Measurements from ENCODE around the gene MAN1A1.

MAN1A1 gene

DNA sequence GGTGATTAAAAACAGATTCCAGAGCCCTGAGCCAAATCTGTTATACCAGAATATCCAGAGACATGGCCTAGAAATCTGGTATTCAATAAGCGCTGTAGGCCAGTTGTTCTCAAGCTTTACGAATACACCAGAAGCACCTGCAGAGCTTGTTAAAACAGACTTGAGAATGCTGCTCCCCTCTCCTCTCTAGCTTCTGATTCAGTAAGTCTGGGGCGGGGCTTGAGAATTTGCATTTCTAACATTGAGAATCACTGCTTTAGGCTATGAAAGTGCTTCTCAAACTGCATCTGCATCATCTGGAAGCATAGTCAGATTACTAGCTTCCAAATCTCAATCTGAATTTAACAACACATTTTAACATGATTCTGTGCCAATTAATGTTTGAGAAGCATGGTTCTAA lies 20.5 kb upstream of the MAN1A1 start:
- no peak overlapping the region for H3K4me3 ChIP-seq (ENCODE audit: low read length)
- no peak for DNase-seq (ENCODE audit: low read depth)
- TF ChIP-seq, protein P1, sequence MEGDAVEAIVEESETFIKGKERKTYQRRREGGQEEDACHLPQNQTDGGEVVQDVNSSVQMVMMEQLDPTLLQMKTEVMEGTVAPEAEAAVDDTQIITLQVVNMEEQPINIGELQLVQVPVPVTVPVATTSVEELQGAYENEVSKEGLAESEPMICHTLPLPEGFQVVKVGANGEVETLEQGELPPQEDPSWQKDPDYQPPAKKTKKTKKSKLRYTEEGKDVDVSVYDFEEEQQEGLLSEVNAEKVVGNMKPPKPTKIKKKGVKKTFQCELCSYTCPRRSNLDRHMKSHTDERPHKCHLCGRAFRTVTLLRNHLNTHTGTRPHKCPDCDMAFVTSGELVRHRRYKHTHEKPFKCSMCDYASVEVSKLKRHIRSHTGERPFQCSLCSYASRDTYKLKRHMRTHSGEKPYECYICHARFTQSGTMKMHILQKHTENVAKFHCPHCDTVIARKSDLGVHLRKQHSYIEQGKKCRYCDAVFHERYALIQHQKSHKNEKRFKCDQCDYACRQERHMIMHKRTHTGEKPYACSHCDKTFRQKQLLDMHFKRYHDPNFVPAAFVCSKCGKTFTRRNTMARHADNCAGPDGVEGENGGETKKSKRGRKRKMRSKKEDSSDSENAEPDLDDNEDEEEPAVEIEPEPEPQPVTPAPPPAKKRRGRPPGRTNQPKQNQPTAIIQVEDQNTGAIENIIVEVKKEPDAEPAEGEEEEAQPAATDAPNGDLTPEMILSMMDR (IDR thresholded peaks at IDR 0.05; ENCODE audit: insufficient read depth, low read depth, low read length, missing control alignments) = no peak

DNA sequence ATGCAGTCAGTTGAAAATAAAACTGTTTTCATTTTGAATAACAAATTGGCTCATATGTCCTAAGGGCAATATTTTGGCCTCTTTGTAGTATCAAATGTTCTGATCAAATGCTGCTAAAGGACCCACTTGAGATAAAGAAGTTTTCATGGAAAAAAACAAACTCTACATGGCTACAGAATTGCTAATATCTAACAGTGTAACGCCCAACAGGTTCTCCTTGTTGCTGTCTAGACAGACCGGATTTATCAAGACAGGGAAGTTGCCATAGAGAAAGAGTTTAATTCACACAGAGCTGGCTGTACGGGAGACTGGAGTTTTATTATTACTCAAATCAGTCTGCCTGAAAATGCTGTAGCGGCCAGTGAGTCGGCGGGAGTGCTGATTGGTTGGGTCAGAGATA lies 19.4 kb upstream of the MAN1A1 start:
- H3K4me3 ChIP-seq (ENCODE audit: low read length) = no peak overlapping the region
- peak; percentile 20 for DNase-seq (ENCODE audit: low read depth)
- TF ChIP-seq, protein P1 (IDR thresholded peaks at IDR 0.05; ENCODE audit: insufficient read depth, low read depth, low read length, missing control alignments) = no peak

DNA sequence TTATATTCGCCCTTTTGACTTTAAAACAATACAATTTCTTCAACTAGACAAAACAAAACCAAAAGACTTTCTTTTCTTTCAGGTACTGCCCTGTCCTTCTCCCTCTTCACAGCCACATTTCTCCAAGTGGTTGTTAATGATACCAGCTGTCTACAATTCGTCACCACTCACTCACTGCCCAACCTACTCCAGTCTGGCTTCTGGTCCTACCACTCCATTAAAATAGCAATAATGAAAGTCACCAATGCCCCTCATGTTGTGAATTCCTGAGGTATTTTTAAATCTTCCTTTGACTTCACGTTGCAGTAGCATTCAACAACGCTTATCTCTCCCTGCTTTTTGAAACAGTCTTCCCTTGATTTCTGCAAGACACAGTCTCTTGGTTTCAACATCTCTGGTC lies 11.6 kb upstream of the MAN1A1 start:
- TF ChIP-seq, protein P1 (IDR thresholded peaks at IDR 0.05; ENCODE audit: insufficient read depth, low read depth, low read length, missing control alignments) = no peak
- H3K4me3 ChIP-seq (ENCODE audit: low read length) = no peak overlapping the region
- DNase-seq (ENCODE audit: low read depth) = no peak

DNA sequence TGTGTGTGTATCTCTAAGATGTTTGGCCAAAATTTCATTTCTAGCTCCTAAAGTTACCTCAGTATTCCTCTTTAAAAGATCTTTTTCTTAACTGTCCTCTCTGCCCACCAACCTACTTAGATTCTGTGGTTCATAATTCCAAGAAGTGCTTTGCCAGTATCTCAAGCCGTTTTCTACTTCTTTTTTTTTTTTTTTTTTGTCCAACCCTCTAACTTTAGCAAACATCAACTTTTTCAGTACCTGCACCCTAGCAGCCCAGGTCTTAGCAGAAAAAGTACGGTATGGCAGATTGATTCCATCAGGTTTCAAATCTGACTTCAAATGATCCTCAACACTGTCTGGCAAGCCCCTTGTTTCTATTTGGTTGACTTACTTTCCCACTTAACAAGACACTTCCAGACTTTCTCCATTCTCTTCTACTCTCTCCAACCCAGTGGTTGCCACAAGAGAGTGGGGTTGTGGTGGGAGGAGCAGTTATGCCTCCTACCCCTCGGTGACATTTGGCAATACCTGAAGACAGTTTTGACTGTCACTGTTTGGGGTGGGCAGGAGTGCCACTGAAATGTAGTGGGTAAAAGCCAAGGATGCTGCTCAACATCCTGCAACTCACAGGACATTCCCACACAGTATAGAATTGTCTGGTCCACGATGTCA lies 10.8 kb upstream of the MAN1A1 start:
- H3K4me3 ChIP-seq (ENCODE audit: low read length) = no peak overlapping the region
- no peak for DNase-seq (ENCODE audit: low read depth)
- TF ChIP-seq, protein P1 (IDR thresholded peaks at IDR 0.05; ENCODE audit: insufficient read depth, low read depth, low read length, missing control alignments) = no peak

DNA sequence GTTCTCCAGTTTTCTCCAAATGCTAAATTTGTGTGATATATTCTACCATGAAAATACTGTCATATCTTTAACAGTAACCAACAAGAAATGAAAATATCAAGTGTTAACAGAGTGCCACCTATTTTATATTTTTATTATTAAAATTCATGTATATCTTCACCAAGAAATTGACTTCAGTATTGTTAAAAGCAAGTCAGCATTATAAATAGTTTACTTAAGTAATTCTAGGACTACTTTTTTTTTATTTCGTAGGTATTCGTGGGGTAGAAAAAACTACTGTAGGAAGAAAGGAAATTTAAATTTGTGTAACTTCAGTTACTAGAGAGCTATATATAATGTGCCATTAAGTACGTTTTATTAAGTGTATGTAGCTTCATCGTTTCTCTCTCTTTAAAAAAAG lies 6.3 kb upstream of the MAN1A1 start:
- H3K4me3 ChIP-seq (ENCODE audit: low read length) = no peak overlapping the region
- no peak for DNase-seq (ENCODE audit: low read depth)
- TF ChIP-seq, protein P1 (IDR thresholded peaks at IDR 0.05; ENCODE audit: insufficient read depth, low read depth, low read length, missing control alignments) = no peak

DNA sequence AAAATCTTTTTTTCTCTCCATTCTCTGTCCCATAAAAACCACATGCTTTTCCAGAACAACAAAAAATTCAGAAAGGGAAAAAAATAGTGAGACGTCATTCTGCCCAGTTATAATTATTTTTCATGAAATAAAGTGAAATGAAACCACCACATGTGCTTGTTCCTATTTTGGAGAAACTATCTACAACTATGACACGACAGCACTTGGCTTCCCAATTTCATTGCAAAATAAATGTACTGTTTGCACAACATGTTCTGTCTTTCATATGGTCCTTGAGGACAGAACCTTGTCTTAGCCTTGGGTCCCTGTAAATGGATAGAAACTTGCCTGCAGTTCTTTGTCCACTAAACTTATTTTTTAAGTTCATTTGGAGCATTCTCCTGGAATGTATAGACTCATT lies 5.6 kb upstream of the MAN1A1 start:
- no peak for DNase-seq (ENCODE audit: low read depth)
- H3K4me3 ChIP-seq (ENCODE audit: low read length) = no peak overlapping the region
- TF ChIP-seq, protein P1 (IDR thresholded peaks at IDR 0.05; ENCODE audit: insufficient read depth, low read depth, low read length, missing control alignments) = no peak

DNA sequence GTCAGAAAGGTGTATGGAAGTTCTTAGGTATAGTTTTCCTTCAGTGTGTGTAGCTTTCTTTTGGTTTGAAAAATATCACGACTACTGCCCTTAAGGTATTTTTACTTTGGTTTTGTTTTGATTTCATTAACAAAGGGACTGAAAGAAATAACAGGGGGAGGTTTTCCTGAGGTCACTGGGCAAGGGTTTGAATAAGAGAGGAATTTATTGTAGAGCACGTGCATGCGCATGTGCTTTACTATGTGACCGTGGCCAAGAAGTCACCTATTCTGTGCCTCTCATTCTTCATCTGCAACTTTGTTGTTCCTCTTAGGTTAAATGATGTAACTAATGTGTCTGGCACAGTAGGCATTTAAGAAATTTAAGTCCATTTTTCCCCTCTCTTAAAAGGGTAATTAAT lies 4.1 kb upstream of the MAN1A1 start:
- DNase-seq (ENCODE audit: low read depth) = no peak
- H3K4me3 ChIP-seq (ENCODE audit: low read length) = no peak overlapping the region

More for the DNA sequence above, 4.1 kb upstream of the MAN1A1 start:
- TF ChIP-seq, protein P1 (IDR thresholded peaks at IDR 0.05; ENCODE audit: insufficient read depth, low read depth, low read length, missing control alignments) = no peak
